H9 (cell line): ENCODE measurements around the gene SETD1A. TPM values are rescaled to one million over a fixed set of nuclear protein-coding genes. Genes with fewer than 3 reads are reported as not detected.

Experiments used
- DNase-seq: peaks from one replicate; pipeline ENCODE4 v3.0.0-alpha.2; 2017
- H2AFZ ChIP-seq: one replicate; pipeline ENCODE4 v1.6.1; 2013; ENCODE audit warnings: mild to moderate bottlenecking, low read length, control low read depth, moderate library complexity
- H2AK5ac ChIP-seq: 2 replicates; pipeline ENCODE4 v1.6.1; 2013; ENCODE audit warnings: low read length, control low read depth, mixed read lengths; ENCODE audit not compliant: insufficient read length
- H2BK120ac ChIP-seq: one replicate; pipeline ENCODE4 v1.6.1; 2013; ENCODE audit warnings: low read depth, mild to moderate bottlenecking, low read length, control low read depth, inconsistent platforms; ENCODE audit not compliant: poor library complexity, severe bottlenecking
- H2BK12ac ChIP-seq: 2 replicates; pipeline ENCODE4 v1.6.1; 2013; ENCODE audit warnings: low read length, control low read depth, mixed read lengths, low read depth; ENCODE audit not compliant: insufficient read length
- H2BK15ac ChIP-seq: 2 replicates; pipeline ENCODE4 v1.6.1; 2013; ENCODE audit warnings: low read depth, low read length, control low read depth
- H2BK20ac ChIP-seq: one replicate; pipeline ENCODE4 v1.6.1; 2013; ENCODE audit warnings: low read depth, mild to moderate bottlenecking, low read length, control low read depth, inconsistent platforms; ENCODE audit not compliant: poor library complexity, severe bottlenecking
- H2BK5ac ChIP-seq: 2 replicates; pipeline ENCODE4 v1.6.1; 2013; ENCODE audit warnings: low read length, control low read depth, mixed read lengths; ENCODE audit not compliant: insufficient read length
- H3K14ac ChIP-seq: 2 replicates; pipeline ENCODE4 v1.6.1; 2013; ENCODE audit warnings: low read length, control low read depth; ENCODE audit not compliant: insufficient read depth
- H3K18ac ChIP-seq: 2 replicates; pipeline ENCODE4 v1.6.1; 2013; ENCODE audit warnings: low read depth, mild to moderate bottlenecking, mixed read lengths, low read length, control low read depth; ENCODE audit not compliant: insufficient read length
- H3K23ac ChIP-seq: 2 replicates; pipeline ENCODE4 v1.6.1; 2013; ENCODE audit warnings: low read length, control low read depth, mixed read lengths, low read depth; ENCODE audit not compliant: insufficient read length
- H3K23me2 ChIP-seq: 2 replicates; pipeline ENCODE4 v1.6.1; 2013; ENCODE audit warnings: low read depth, mild to moderate bottlenecking, mixed read lengths, low read length, control low read depth; ENCODE audit not compliant: insufficient read length, poor library complexity, severe bottlenecking
- H3K27ac ChIP-seq: 2 replicates; pipeline ENCODE4 v1.5.1; 2013; ENCODE audit warnings: low read length, control low read depth, mixed read lengths, low read depth; ENCODE audit not compliant: insufficient read length
- H3K27me3 ChIP-seq: 2 replicates; pipeline ENCODE4 v1.6.1; 2013; ENCODE audit warnings: low read length, control low read depth, inconsistent platforms; ENCODE audit not compliant: insufficient read depth
- H3K4ac ChIP-seq: 2 replicates; pipeline ENCODE4 v1.6.1; 2013; ENCODE audit warnings: low read depth, mild to moderate bottlenecking, control low read depth, inconsistent platforms, low read length, moderate library complexity
- H3K4me1 ChIP-seq: 2 replicates; pipeline ENCODE4 v1.6.1; 2013; ENCODE audit warnings: low read length, control low read depth, inconsistent platforms; ENCODE audit not compliant: insufficient read depth
- H3K4me2 ChIP-seq: 2 replicates; pipeline ENCODE4 v1.6.1; 2013; ENCODE audit warnings: low read length, control low read depth, mixed read lengths; ENCODE audit not compliant: insufficient read length, insufficient read depth
- H3K56ac ChIP-seq: 2 replicates; pipeline ENCODE4 v1.6.1; 2013; ENCODE audit warnings: low read depth, mild to moderate bottlenecking, mixed read lengths, low read length, control low read depth; ENCODE audit not compliant: insufficient read length
- H3K79me1 ChIP-seq: 2 replicates; pipeline ENCODE4 v1.6.1; 2013; ENCODE audit warnings: low read depth, mild to moderate bottlenecking, moderate library complexity, low read length, control low read depth, inconsistent platforms; ENCODE audit not compliant: insufficient read depth, poor library complexity, severe bottlenecking
- H3K79me2 ChIP-seq: 2 replicates; pipeline ENCODE4 v1.6.1; 2013; ENCODE audit warnings: low read length, control low read depth, inconsistent platforms; ENCODE audit not compliant: insufficient read depth
- H3K9ac ChIP-seq: 2 replicates; pipeline ENCODE4 v1.6.1; 2013; ENCODE audit warnings: low read length, control low read depth, mixed read lengths; ENCODE audit not compliant: insufficient read length; ENCODE audit errors: extremely low read depth
- H3K9me3 ChIP-seq: one replicate; pipeline ENCODE4 v1.6.1; 2013; ENCODE audit warnings: low read depth, low read length, inconsistent platforms; ENCODE audit not compliant: control insufficient read depth
- H3T11ph ChIP-seq: one replicate; pipeline ENCODE4 v1.6.1; 2013; ENCODE audit warnings: mild to moderate bottlenecking, low read length, control low read depth, inconsistent platforms
- H4K20me1 ChIP-seq: one replicate; pipeline ENCODE4 v1.6.1; 2013; ENCODE audit not compliant: control insufficient read depth, insufficient read length, insufficient read depth
- H4K5ac ChIP-seq: 2 replicates; pipeline ENCODE4 v1.6.1; 2013; ENCODE audit warnings: low read depth, mild to moderate bottlenecking, mixed read lengths, low read length, control low read depth; ENCODE audit not compliant: insufficient read length
- H4K8ac ChIP-seq: replicated peaks from 2 replicates; pipeline ENCODE4 v1.6.1; 2013; ENCODE audit warnings: low read length, control low read depth, mixed read lengths, low read depth; ENCODE audit not compliant: insufficient read length
- H4K91ac ChIP-seq: 2 replicates; pipeline ENCODE4 v1.6.1; 2013; ENCODE audit warnings: low read depth, mild to moderate bottlenecking, moderate library complexity, mixed read lengths, low read length, control low read depth; ENCODE audit not compliant: insufficient read length
- H3K27ac Mint-ChIP-seq, 3 experiments: 2 replicates in 2 of 3; 3 replicates in 1 of 3; pipeline ENCODE4 v1.8.0; 2020 to 2021; ENCODE audit warnings: mixed read lengths in 3 of 3, mild to moderate bottlenecking in 1 of 3, moderate library complexity in 1 of 3
- H3K27me3 Mint-ChIP-seq: 2 replicates; pipeline ENCODE4 v1.8.0; 2021; ENCODE audit warnings: low read depth, mild to moderate bottlenecking, moderate library complexity, mixed read lengths
- H3K36me3 Mint-ChIP-seq, 3 experiments: 2 replicates in 2 of 3; 3 replicates in 1 of 3; pipeline ENCODE4 v1.8.0; 2020 to 2021; ENCODE audit warnings: low read depth in 3 of 3, mixed read lengths in 3 of 3; ENCODE audit not compliant: insufficient read depth in 1 of 3
- H3K4me1 Mint-ChIP-seq, 2 experiments: 2 replicates each; pipeline ENCODE4 v1.8.0; 2020; ENCODE audit warnings: mixed read lengths in 2 of 2
- H3K4me3 Mint-ChIP-seq, 2 experiments: 2 replicates in 1 of 2; 3 replicates in 1 of 2; pipeline ENCODE4 v1.8.0; 2020 to 2021; ENCODE audit warnings: mild to moderate bottlenecking in 2 of 2, mixed read lengths in 2 of 2, moderate library complexity in 1 of 2
- H3K9me3 Mint-ChIP-seq, 2 experiments: 2 replicates in 1 of 2; 3 replicates in 1 of 2; pipeline ENCODE4 v1.8.0; 2020; ENCODE audit warnings: mild to moderate bottlenecking in 2 of 2, mixed read lengths in 2 of 2, moderate library complexity in 1 of 2
- WGBS: extraction: QIAGEN DNeasy Blood & Tissue Kit; methylation state at CpG from one replicate; pipeline ENCODE4 v1.1.7; 2013; ENCODE audit warnings: missing lambda C conversion rate, low lambda C conversion rate, mixed read lengths; ENCODE audit not compliant: insufficient read length; ENCODE audit errors: extremely low coverage; 5-methylcytosine and 5-hydroxymethylcytosine counted together
- total RNA-seq: library from RNA; stranded (reverse); gene quantifications from 2 replicates; pipeline ENCODE4 v1.2.1, GENCODE V29; 2021
- TF ChIP-seq, protein P1 (sequence below): fragments of 200-600 bp; sonication (generic); conservative IDR thresholded peaks from 3 replicates; pipeline ENCODE4 v1.8.0; 2021; ENCODE audit warnings: antibody characterized with exemption, mild to moderate bottlenecking

SETD1A gene
- total RNA-seq, 1 experiment from 2014 or later, result 36.9 TPM

DNA sequence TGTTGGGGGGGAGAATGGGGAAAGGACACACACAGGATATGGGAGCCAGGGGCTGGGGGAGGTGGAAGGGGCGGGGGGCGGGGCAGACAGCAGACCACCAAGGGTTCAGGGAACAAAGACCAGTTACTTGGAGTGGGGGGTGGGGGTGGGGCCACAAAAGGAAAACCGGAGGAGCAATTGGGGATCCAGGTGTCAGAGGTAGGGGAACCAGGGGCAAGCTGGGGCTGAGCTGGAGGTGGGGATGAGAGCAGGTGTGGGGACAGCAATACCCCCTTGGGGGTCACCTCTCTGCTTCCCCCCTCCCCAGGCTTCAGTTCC is 10.1 kb upstream of the SETD1A start:
- Histone ChIP-seq H3K23me2 (peaks cover 11% of the 10 kb centered on the region), H3K18ac (peak overlapping the region; percentile 2), H2BK12ac (no peak overlapping the region), H3K23ac (no peak overlapping the region), H4K20me1 (no peaks in the 10 kb centered on the region), H2AFZ (no peak overlapping the region), H2BK5ac (no peak overlapping the region), H3K9me3 (no peaks in the 10 kb centered on the region), H3K79me2 (no peaks in the 10 kb centered on the region), H4K5ac (no peak overlapping the region), H2BK20ac (no peak overlapping the region), H2AK5ac (no peak overlapping the region), H3K27ac (no peak overlapping the region), H2BK15ac (no peak overlapping the region), H3K14ac (peak overlapping the region; percentile 4), H4K91ac (no peak overlapping the region), H3K27me3 (no peaks in the 10 kb centered on the region), H3K79me1 (no peaks in the 10 kb centered on the region), H3K56ac (no peak overlapping the region), H4K8ac (no peak overlapping the region), H2BK120ac (no peak overlapping the region), H3T11ph (no peak overlapping the region), H3K4ac (no peak overlapping the region), H3K4me2 (peak overlapping the region; percentile 3), H3K9ac (no peak overlapping the region), H3K4me1 (no peaks in the 10 kb centered on the region)
- peak; percentile 55 for DNase-seq
- peaks cover 27% of the 10 kb centered on the region in 2 experiments for H3K4me1 Mint-ChIP-seq
- no CpG with 5 or more reads among the region's 3 CpGs for WGBS
- no peaks in the 10 kb centered on the region; a peak in 1 of 5 replicates for H3K9me3 Mint-ChIP-seq
- peak overlapping the region; percentile 66 to 84 for H3K4me3 Mint-ChIP-seq
- H3K27me3 Mint-ChIP-seq, result no peaks in the 10 kb centered on the region
- H3K27ac Mint-ChIP-seq, result peak overlapping the region; percentile 94 to 98 (median 97); a peak in 5 of 7 replicates
- H3K36me3 Mint-ChIP-seq, result peaks cover 19 to 38% (median 29%) of the 10 kb centered on the region in 3 experiments; a peak in 6 of 7 replicates
- TF ChIP-seq, protein P1, sequence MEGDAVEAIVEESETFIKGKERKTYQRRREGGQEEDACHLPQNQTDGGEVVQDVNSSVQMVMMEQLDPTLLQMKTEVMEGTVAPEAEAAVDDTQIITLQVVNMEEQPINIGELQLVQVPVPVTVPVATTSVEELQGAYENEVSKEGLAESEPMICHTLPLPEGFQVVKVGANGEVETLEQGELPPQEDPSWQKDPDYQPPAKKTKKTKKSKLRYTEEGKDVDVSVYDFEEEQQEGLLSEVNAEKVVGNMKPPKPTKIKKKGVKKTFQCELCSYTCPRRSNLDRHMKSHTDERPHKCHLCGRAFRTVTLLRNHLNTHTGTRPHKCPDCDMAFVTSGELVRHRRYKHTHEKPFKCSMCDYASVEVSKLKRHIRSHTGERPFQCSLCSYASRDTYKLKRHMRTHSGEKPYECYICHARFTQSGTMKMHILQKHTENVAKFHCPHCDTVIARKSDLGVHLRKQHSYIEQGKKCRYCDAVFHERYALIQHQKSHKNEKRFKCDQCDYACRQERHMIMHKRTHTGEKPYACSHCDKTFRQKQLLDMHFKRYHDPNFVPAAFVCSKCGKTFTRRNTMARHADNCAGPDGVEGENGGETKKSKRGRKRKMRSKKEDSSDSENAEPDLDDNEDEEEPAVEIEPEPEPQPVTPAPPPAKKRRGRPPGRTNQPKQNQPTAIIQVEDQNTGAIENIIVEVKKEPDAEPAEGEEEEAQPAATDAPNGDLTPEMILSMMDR, result no peak
